ENCODE measurements around the gene SMPD4. TPM values are rescaled to one million over a fixed set of nuclear protein-coding genes. Genes with fewer than 3 reads are reported as not detected.
"Not testable (repeated sequence)": the region's sequence is repeated elsewhere in the genome, so short reads cannot be mapped to it uniquely, and the experiment has no call there.

Gene SMPD4
- total and polyA plus RNA-seq, 8 donors, result 11.4 to 109 (median 34.2) TPM

- intact Hi-C loops (cut with DNase I; ENCODE audit: low total_unique reads), result no loop called here
- Histone ChIP-seq H3K4me1 (peaks cover 0 to 8% (median 3%) of the 10 kb centered on the region in 4 donors), H3K27ac (no peak overlapping the region), H3K4me3 (no peak overlapping the region), H3K27me3 (no peaks in the 10 kb centered on the region), H3K9me3 (no peaks in the 10 kb centered on the region), H3K36me3 (peaks cover 25 to 72% (median 67%) of the 10 kb centered on the region in 4 donors)
- no peak for DNase-seq
- 93 to 98% (median 95%) methylated on average over 19 to 29 of the region's 29 CpGs for WGBS, 5 donors
- TF ChIP-seq POLR2A (IDR thresholded peaks at IDR 0.05), result no peak
- no peak for TF ChIP-seq POLR2AphosphoS5 (IDR thresholded peaks at IDR 0.05)
- TF ChIP-seq EP300 (IDR thresholded peaks at IDR 0.05), result no peak
- no peak for TF ChIP-seq CTCF (IDR thresholded peaks at IDR 0.05)
These were observed 26.3 kb downstream of the SMPD4 start for GRCh38 chr2:130154773-130155765.

GRCh38 chr2:130154423-130154770 is 27.0 kb downstream of the SMPD4 start:
- WGBS, 5 donors, result 61 to 96% (median 90%) methylated on average over 2 to 8 of the region's 8 CpGs
- H3K4me1 ChIP-seq; H3K27ac ChIP-seq; H3K27me3 ChIP-seq; DNase-seq; intact Hi-C loops (cut with DNase I; ENCODE audit: low total_unique reads); H3K4me3 ChIP-seq; H3K9me3 ChIP-seq: not testable (repeated sequence)
- peaks cover 24 to 65% (median 60%) of the 10 kb centered on the region in 4 donors for H3K36me3 ChIP-seq

GRCh38 chr2:130153721-130154422 is 27.5 kb downstream of the SMPD4 start:
- H3K27me3 ChIP-seq; H3K4me1 ChIP-seq; intact Hi-C loops (cut with DNase I; ENCODE audit: low total_unique reads); H3K4me3 ChIP-seq; DNase-seq; H3K27ac ChIP-seq; H3K9me3 ChIP-seq: not testable (repeated sequence)
- H3K36me3 ChIP-seq, result peaks cover 24 to 60% (median 55%) of the 10 kb centered on the region in 4 donors
- WGBS, 5 donors, result 92 to 96% (median 94%) methylated on average over 17 to 23 of the region's 23 CpGs

- 86 to 96% (median 92%) methylated on average over 9 to 25 of the region's 25 CpGs for WGBS, 5 donors
- H3K27ac ChIP-seq, result no peak overlapping the region
- H3K4me1 ChIP-seq, result peaks cover 0 to 8% (median 3%) of the 10 kb centered on the region in 4 donors
- H3K27me3 ChIP-seq, result no peaks in the 10 kb centered on the region
- no peaks in the 10 kb centered on the region for H3K9me3 ChIP-seq
- DNase-seq, result no peak
- intact Hi-C loops (cut with DNase I; ENCODE audit: low total_unique reads), result no loop called here
- peaks cover 24 to 54% (median 46%) of the 10 kb centered on the region in 4 donors for H3K36me3 ChIP-seq
- TF ChIP-seq POLR2A (IDR thresholded peaks at IDR 0.05) (no peak), POLR2AphosphoS5 (IDR thresholded peaks at IDR 0.05) (no peak), EP300 (IDR thresholded peaks at IDR 0.05) (no peak), CTCF (IDR thresholded peaks at IDR 0.05) (no peak)
- H3K4me3 ChIP-seq, result no peak overlapping the region
These were observed 28.4 kb downstream of the SMPD4 start for GRCh38 chr2:130152816-130153595.

DNA sequence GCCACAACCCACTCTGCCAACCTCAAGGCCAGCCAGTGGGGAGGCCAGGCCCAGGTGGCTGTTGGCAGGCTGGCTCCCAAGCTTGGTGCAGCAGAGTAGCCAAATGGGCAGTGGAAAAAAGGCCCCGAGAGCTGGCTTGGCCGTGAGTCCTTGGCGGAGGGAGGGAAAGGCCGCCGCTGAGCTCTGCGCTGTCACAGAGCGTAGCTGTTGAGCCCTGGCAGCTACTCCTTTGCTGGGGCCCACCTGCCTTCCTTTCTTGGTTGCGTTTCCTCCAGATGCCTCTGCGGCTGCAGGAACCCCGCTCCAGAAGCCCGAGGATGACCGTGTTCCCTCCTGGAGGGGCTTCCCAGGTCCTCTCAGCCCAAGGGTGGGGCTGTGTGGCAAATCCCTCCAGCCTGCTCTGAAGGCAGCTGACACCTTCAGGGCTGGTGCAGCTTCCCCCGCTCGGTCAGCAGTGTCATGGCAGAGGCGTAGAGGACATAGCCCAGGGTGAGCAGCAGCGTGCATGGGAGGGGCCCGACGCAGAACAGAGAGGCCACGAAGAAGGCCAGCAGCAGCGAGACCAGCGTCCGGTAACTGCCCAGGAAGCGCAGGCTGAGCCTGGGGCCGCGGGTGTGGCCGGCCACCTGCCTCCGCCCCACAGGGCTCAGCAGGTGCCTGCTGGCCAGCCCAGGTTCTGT is 29.1 kb downstream of the SMPD4 start:
- intact Hi-C loops (cut with DNase I; ENCODE audit: low total_unique reads); H3K4me1 ChIP-seq; DNase-seq; H3K9me3 ChIP-seq; H3K27me3 ChIP-seq; H3K27ac ChIP-seq; H3K4me3 ChIP-seq: not testable (repeated sequence)
- 80 to 96% (median 95%) methylated on average over 1 to 27 of the region's 27 CpGs for WGBS, 5 donors
- H3K36me3 ChIP-seq, result peaks cover 24 to 46% (median 42%) of the 10 kb centered on the region in 4 donors

- H3K27ac ChIP-seq; DNase-seq; H3K9me3 ChIP-seq; H3K27me3 ChIP-seq; H3K4me1 ChIP-seq; intact Hi-C loops (cut with DNase I; ENCODE audit: low total_unique reads); H3K4me3 ChIP-seq: not testable (repeated sequence)
- 62 to 86% (median 67%) methylated on average over 5 of the region's 5 CpGs for WGBS, 5 donors
- H3K36me3 ChIP-seq, result peaks cover 24 to 46% (median 42%) of the 10 kb centered on the region in 4 donors
These were observed 30.3 kb downstream of the SMPD4 start for GRCh38 chr2:130151145-130151512.

All from stomach (tissue), 9 donors.